Ishikawa (cell line): ENCODE measurements around the gene SCGB1D1.

Experiments used
- EP300 ChIP-seq: IDR thresholded peaks from 2 replicates; pipeline ENCODE4 v1.6.1; 2012; ENCODE audit warnings: borderline replicate concordance
- FOXM1 ChIP-seq: IDR thresholded peaks from 2 replicates; pipeline ENCODE4 v1.6.1; 2012; ENCODE audit warnings: low read depth, borderline replicate concordance
- RAD21 ChIP-seq: IDR thresholded peaks from 2 replicates; pipeline ENCODE4 v1.6.1; 2012; ENCODE audit warnings: low read depth
- REST ChIP-seq: IDR thresholded peaks from 2 replicates; pipeline ENCODE4 v1.6.1; 2012; ENCODE audit warnings: low read depth, mild to moderate bottlenecking
- TAF1 ChIP-seq: IDR thresholded peaks from 2 replicates; pipeline ENCODE4 v1.6.1; 2012; ENCODE audit warnings: low read depth, mild to moderate bottlenecking
- TCF12 ChIP-seq: IDR thresholded peaks from 2 replicates; pipeline ENCODE4 v1.6.1; 2012; ENCODE audit warnings: low read depth
- TEAD4 ChIP-seq: IDR thresholded peaks from 2 replicates; pipeline ENCODE4 v1.6.1; 2012
- USF1 ChIP-seq: IDR thresholded peaks from 2 replicates; pipeline ENCODE4 v1.6.1; 2012
- YY1 ChIP-seq: IDR thresholded peaks from 2 replicates; pipeline ENCODE4 v1.6.1; 2012; ENCODE audit warnings: low read depth
- ZBTB7A ChIP-seq: IDR thresholded peaks from 2 replicates; pipeline ENCODE4 v1.6.1; 2012; ENCODE audit warnings: low read depth
- TF ChIP-seq, protein P1 (sequence below): IDR thresholded peaks from 2 replicates; pipeline ENCODE4 v1.6.1; 2012

- no peak for TF ChIP-seq TCF12
- TF ChIP-seq FOXM1: no peak
- no peak for TF ChIP-seq RAD21
- no peak for TF ChIP-seq ZBTB7A
- TF ChIP-seq EP300: no peak
- no peak for TF ChIP-seq USF1
- TF ChIP-seq REST: no peak
- TF ChIP-seq TAF1: no peak
- TF ChIP-seq, protein P1, sequence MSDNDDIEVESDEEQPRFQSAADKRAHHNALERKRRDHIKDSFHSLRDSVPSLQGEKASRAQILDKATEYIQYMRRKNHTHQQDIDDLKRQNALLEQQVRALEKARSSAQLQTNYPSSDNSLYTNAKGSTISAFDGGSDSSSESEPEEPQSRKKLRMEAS: no peak
- no peak for TF ChIP-seq YY1
- no peak for TF ChIP-seq TEAD4
Observed at GRCh38 chr11:62181097-62181496, 8.9 kb upstream of the SCGB1D1 start.
